KOPT-K1 (cell line): ENCODE measurements around the gene IGF2BP2.
"Not testable (repeated sequence)": the region's sequence is repeated elsewhere in the genome, so short reads cannot be mapped to it uniquely, and the experiment has no call there.

Experiments used
- H3K27ac ChIP-seq: fragments of 200-600 bp; sonication (generic); 2 replicates; pipeline ENCODE4 v1.5.1; 2016; ENCODE audit warnings: antibody characterized with exemption, mild to moderate bottlenecking, low read depth, low read length; ENCODE audit not compliant: poor library complexity, severe bottlenecking
- H3K36me3 ChIP-seq: fragments of 200-600 bp; sonication (generic); 2 replicates; pipeline ENCODE4 v1.5.1; 2017; ENCODE audit warnings: antibody characterized with exemption, mild to moderate bottlenecking, low read length, moderate library complexity; ENCODE audit not compliant: insufficient read depth
- H3K9me3 ChIP-seq: fragments of 200-600 bp; sonication (generic); 2 replicates; pipeline ENCODE4 v1.5.1; 2017; ENCODE audit warnings: antibody characterized with exemption, low read length, mild to moderate bottlenecking; ENCODE audit not compliant: insufficient read depth, poor library complexity, severe bottlenecking

Gene IGF2BP2

DNA sequence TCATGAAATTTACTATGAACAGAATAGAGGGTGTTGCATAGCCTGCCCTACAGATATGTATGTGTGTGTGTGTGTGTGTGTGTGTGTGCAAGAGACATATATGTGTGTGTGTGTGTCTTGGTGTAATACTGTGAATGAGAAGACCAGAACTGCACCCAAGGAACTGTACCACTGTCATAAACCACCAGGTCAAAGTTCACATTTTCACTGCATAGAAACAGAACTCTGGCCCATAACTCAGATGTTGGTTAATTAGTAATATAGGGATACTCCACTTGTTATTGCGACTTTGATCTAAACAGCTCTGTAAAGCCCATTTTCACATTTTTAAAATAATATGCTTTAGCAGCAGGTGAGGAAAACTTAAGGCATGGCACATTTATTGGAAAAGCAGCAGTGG is 111.8 kb downstream of the IGF2BP2 start:
- no peaks in the 10 kb centered on the region for H3K36me3 ChIP-seq
- H3K27ac ChIP-seq: no peak overlapping the region
- no peaks in the 10 kb centered on the region for H3K9me3 ChIP-seq

DNA sequence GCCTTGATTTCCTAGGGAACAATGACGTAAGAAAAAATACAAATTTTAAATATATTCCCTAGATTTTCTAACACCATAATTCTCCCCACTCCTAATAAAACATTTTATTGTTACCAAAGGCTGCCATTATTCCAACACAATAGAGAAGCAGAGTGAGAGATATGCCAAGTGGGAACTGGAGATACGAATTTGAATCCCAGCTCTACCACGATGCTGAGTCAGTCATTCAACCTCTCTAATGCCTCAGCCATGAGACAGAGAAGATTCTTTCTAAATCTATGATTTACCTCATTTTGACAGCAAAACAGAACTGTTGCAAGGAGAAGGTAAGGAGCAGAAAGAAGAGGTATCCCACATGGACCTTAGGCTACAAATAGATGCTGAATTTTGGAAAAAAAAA is 112.5 kb downstream of the IGF2BP2 start:
- Histone ChIP-seq H3K36me3 (no peaks in the 10 kb centered on the region), H3K9me3 (no peaks in the 10 kb centered on the region), H3K27ac (no peak overlapping the region)

DNA sequence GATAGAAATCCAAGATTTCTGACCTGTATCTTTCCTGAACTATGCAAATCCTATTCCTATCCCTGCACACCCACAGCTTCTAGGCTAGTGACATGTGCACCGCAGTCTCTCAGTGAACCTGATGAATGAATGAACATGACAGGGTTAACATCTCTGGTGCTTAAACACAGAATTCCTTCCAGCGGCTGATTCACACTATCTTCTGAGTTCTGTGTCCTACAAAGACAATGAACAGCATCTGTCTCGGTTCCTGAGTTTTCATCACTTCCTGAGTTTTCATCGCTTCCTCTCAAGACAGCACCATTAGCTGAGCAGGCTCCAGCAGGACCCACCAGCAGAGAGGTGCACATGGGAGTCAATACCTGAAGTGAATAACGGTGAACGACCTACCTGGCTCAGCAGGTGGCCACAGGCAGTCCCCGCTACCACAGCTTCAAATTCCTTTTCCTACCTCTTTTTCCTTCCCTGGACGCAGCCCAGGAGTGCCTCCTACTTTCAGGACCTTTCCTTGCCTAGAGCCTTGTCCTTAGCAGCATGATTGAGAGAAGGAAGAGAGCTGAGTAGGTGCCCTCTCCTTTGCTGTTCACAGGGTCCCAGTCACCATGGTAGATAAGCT is 113.5 kb downstream of the IGF2BP2 start:
- Histone ChIP-seq H3K36me3 (no peaks in the 10 kb centered on the region), H3K27ac (no peak overlapping the region), H3K9me3 (no peaks in the 10 kb centered on the region)

DNA sequence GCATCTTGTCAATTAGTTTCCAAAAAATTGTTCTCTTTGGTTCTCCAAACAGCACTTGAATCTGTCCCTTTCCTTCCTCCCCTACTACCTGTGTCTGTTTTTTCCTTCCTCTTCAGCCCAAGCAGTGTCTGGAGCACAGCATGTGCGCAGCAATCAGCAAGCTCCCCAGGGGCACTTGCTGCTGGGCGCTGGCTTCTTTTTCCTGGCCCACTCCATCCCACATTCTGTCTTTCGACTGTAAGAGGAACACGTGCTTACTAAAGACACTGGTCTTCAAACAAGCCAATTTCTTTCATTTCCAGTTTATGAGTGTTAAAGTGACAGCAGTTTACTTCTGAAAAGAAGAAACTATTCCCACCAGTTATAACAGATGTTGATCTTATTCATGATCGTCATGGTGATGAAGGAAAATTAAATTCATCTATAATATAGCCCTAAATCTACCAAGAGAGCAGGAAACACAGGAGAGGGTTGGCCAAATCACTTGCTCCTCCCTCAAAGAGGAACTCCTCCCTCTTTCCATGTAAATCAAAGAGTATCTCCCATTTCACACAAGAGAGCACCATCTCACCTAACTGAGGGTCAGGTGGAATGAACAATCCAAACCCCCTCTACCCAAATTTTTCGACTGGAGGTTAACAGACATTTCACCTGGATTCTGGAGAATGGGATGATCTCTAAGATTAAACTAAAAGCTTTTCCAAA is 115.4 kb downstream of the IGF2BP2 start:
- no peaks in the 10 kb centered on the region for H3K9me3 ChIP-seq
- H3K36me3 ChIP-seq: no peaks in the 10 kb centered on the region
- H3K27ac ChIP-seq: no peak overlapping the region

DNA sequence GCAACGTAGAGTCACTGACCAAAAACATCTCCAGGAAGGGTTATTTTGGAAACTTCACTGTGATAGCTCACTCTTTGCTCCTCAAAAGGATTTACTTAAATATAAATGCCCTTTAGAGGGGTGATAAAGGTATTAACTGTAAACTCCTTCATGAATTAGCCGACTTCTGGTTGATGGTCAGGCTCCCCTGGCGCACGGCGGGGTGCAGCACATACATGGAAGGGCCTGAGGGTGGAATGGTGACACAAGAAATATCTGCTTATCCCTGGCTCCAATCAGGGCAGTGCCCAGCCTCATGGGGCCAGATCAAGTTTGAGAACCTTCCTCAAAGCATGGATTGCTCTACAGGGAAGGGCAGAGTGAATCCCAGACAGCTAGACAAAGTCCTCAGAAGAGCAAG is 116.5 kb downstream of the IGF2BP2 start:
- no peaks in the 10 kb centered on the region for H3K9me3 ChIP-seq
- no peaks in the 10 kb centered on the region for H3K36me3 ChIP-seq
- H3K27ac ChIP-seq: no peak overlapping the region

DNA sequence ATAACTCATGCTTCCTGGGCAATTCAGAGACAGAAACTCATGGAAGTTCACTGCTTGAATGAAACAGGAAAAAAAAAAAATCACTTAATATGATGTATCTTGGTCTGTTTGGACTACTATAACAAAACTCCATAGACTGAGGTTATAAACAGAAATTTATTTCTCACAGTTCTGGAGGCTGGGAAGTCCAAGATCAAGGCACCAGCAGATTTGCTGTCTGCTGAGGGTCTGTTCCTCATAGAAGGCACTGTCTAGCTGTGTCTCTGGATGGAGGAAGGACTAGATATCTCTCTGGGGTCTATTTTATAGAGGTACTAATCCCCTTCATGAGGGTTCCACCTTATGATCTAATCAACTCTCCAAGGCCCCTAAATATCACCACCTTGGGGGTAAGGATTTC is 119.3 kb downstream of the IGF2BP2 start:
- Histone ChIP-seq H3K9me3 (no peaks in the 10 kb centered on the region), H3K27ac (no peak overlapping the region), H3K36me3 (no peaks in the 10 kb centered on the region)

DNA sequence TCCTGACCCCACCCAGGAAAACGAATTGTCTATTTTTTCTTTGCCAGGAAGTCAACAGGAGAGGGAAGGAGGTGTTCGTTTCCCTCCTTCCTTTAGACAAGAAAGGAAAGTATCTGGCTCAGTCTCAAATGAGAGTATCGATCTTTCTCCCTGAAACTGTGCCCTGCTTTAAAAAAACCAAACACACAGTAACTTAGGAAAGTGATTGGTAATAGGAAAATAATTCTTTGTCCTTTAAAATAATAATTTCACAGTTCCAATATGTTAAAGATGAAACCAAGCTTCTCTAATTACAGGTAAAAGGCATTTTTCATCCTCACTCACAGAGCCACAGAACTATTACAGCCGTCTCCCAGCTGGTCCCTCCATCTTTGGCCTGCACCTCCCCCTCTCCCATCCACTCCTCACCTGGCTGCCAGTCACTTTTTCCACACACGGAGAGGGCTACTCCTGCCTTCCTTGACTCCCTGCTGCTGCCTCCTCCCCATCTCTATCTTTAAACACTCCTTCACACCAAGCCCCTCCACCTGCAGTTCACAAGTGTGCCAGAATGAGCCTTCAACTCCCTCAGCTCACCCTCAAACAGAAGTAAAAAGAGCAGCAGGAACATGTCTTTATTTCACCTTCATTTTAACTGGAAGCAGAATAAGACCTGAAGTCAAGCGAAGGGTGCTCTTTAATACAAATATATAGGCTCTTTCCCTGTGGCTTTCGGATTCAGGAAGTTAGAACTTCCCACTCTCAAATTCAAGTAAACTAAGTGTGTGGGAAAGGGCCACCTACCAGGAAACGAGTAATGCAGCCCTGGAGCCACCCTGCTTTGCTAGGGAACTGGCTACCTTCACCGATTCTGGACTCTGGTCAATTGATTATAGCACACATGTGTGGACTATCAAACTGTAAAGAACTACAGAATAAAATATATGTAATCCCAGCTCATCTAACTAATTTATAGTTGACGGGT is 122.3 kb downstream of the IGF2BP2 start:
- no peaks in the 10 kb centered on the region for H3K36me3 ChIP-seq
- H3K27ac ChIP-seq: no peak overlapping the region

DNA sequence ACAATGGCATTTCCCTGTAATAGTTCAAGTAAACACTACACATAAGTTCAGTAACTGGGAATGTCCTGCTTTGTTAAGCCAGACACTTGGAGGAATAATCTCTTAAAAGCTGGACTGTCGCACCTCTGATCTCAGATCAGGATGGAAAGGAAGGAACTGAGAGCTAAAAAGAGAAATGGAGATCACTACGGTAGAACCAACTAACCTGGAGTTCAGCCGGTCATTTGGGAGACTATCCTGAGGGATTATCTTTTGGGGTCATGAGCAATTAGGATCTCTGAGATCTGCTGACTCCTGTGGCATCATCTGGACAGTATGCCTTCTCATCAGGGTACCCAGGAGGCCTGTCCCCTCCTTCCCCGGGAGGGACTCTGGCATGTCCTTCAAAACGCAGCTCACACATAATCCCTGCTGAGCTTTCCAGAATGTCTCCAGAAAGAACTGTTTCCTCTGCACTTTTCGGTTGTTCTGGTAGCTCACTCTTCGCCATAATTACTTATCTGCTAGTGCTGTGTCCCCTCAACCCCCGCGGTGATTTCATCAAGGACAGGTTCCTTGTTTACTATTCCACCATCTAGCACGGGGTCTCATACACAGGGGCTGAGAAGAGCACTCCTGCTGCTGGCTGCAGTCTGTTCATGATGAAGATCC is 123.1 kb downstream of the IGF2BP2 start:
- H3K27ac ChIP-seq: no peak overlapping the region
- H3K36me3 ChIP-seq: no peaks in the 10 kb centered on the region
- no peaks in the 10 kb centered on the region for H3K9me3 ChIP-seq

More for the DNA sequence above, 122.3 kb downstream of the IGF2BP2 start:
- no peaks in the 10 kb centered on the region for H3K9me3 ChIP-seq

DNA sequence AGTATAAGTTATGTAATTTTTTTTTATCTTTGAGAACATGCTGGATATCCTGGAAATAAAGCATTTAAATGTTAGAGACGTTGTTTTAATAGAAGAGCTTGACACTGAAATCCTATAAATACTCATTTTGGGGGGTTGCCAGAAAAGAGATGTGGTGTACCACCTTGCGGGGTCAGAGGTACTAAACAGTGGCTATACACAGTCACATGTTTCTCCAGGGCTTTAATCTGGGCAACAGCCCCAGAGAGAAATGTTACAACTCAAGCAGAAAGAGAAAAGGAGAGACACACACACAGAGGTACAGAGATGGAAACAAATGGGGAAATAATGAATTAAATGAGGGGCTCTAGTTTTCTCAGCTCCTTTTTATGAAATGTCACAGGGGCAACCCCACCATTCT is 124.9 kb downstream of the IGF2BP2 start:
- Histone ChIP-seq H3K9me3 (no peaks in the 10 kb centered on the region), H3K27ac (no peak overlapping the region), H3K36me3 (no peaks in the 10 kb centered on the region)

DNA sequence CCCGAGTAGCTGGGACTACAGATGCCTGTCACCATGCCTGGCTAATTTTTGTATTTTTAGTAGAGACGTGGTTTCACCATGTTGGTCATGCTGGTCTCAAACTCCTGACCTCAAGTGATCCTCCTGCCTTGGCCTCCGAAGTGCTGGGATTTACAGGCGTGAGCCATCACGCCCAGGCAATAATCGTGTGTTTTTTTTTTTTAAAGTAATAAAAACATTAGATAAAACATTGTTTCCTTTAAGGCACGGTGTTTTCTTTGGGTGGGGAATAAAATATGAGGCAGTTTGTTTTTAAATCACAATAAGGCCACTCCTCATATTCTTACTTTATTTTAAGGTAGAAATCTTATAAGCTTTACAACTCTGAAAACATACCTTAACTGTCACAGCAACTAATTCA is 127.6 kb downstream of the IGF2BP2 start:
- not testable (repeated sequence) for H3K9me3 ChIP-seq, H3K27ac ChIP-seq, H3K36me3 ChIP-seq

DNA sequence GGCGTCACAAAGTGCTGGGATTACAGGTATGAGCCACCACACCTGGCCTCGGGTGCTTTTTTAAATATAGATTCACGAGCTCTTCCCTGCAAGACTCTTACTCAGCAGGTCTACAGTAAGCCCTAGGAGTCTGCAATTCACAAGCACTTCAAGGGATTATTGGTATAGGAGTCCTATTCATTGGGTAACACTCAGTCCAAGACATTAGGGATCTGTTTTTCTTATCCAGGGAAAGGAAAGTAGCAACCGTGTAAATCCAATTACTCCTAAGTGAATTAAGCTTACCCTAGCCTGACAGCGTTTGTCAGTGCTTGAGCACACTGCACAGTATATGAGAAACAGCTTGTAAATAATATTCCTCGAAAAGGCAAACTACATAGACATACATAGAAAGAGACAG is 128.8 kb downstream of the IGF2BP2 start:
- Histone ChIP-seq H3K9me3 (no peaks in the 10 kb centered on the region), H3K36me3 (no peaks in the 10 kb centered on the region), H3K27ac (no peak overlapping the region)

DNA sequence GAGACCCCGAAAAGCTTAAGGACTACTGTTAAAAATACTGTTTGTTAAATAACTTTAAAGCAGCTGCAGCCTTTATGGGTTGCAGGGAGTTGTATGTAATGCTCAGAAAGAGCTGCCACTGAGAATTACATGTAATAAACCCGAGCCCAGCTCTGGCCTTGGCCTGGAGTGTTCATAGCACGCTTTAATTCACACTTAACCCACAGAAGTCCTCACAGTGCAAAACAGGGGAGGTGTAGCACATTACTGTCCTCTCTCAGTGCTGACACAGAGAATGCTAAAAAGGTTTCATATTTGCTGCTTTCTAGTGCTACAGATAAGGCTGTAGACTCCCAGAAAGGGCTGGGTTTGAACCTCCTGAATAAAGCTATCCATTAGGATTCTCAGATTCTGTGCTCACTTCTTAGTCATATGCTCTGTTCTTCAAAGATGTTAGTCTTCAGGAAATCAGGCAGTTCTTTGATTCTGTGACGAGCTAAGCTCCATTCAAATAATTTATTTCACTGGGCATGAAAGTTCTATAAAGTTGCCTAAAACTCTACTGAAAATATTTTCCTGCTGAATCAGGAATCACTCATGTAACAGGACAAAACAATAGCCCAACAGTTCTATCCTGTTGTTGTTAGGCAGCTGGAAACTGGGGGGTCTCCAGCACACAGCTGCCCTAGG is 130.7 kb downstream of the IGF2BP2 start:
- Histone ChIP-seq H3K36me3 (no peaks in the 10 kb centered on the region), H3K27ac (no peak overlapping the region), H3K9me3 (no peaks in the 10 kb centered on the region)

DNA sequence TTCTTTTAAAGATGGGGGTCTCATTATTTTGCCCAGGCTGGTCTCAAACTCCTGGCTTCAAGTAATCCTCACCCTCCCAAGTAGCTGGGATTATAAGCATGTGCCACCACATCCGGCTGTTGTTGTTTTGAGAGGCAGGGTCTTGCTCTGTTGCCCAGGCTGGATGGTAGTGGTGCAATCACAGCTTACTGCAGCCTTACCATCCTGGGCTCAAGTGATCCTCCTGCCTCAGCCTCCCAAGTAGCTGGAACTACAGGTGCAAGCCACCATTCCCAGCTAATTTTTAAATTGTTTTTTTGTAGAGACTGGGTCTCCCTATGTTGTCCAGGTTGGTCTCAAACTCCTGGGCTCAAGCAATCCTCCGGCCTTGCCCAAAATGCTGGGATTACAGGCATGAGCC is 133.2 kb downstream of the IGF2BP2 start:
- Histone ChIP-seq H3K36me3 (no peaks in the 10 kb centered on the region), H3K27ac (no peak overlapping the region), H3K9me3 (no peaks in the 10 kb centered on the region)

DNA sequence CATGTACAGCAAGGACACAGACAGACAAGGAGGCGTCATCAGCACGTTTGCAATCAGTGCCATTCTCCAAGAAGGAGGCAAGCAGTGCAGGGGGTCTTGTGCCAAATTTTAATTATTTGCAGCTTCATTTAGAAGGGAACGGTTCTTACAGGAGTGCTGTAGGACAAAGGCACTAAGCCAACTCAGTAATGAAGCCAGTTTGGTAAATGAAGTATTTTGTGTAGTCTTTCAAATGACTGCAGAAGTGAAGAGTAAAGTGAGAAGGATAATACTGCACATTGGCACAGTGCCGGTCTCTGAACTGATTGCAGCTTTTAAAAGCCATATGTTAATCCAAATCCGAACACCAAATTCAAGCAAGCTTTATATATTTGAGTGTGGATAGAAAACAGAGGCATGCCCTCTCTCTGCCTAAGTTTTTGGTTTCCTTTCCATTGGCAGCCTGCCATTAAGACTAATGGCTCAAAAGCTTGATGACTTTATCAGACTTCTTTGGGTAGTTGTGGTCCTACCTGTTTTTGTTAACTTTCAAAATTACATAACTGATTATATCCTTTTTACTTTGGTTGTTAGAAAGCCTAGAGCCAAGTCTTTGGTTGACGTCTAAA is 137.5 kb downstream of the IGF2BP2 start:
- Histone ChIP-seq H3K36me3 (no peaks in the 10 kb centered on the region), H3K9me3 (no peaks in the 10 kb centered on the region), H3K27ac (no peak overlapping the region)
